ENCODE results near the gene CDC45.
A peak's percentile ranks its signal among the peaks of the same experiment; 100 is the strongest.

The CDC45 gene

DNA sequence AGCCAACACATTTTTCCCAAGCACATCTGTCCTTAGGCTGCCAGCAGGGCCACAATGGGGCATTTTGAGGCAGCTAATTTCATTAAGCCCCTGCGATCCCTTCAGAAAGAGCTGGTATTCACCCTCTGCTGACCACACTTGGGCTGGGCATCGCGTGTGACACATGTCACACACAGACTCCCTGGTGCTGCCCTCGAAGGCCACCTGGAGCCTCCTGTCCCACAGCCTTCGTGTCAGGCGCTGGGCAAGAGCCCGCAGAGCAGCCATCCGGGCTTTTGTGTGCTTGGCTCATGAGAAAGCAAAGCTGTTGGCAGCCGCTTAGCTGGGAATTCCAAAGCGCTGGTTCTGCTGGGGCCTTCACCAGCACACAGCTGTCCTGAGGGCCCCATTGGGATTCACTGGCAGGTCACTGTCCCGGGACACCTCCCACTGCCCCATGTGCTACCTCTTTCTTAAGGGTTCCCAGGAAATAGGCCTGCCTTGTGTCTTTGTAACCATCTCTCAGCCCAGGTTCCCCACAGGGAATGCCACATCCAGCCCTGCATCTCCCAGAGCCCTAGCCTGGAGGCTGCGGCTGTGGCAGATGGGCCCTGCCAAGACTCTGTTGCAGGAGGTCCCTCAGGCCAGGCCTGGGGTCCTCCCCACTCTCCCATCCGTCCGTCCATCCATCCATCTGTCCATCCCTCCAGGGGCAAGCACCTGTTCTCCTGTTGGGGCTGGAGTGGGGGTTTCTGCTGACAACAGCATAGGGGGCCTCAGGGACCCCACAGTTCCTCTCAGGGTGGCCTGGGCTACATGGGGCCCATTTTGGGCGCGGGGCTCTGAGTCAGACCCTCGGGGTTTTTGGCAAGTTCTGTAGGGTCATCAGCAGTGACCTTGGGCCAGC, 39.6 kb downstream of the CDC45 start:
- TF ChIP-seq, protein P1, sequence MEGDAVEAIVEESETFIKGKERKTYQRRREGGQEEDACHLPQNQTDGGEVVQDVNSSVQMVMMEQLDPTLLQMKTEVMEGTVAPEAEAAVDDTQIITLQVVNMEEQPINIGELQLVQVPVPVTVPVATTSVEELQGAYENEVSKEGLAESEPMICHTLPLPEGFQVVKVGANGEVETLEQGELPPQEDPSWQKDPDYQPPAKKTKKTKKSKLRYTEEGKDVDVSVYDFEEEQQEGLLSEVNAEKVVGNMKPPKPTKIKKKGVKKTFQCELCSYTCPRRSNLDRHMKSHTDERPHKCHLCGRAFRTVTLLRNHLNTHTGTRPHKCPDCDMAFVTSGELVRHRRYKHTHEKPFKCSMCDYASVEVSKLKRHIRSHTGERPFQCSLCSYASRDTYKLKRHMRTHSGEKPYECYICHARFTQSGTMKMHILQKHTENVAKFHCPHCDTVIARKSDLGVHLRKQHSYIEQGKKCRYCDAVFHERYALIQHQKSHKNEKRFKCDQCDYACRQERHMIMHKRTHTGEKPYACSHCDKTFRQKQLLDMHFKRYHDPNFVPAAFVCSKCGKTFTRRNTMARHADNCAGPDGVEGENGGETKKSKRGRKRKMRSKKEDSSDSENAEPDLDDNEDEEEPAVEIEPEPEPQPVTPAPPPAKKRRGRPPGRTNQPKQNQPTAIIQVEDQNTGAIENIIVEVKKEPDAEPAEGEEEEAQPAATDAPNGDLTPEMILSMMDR (IDR thresholded peaks at IDR 0.05; ENCODE audit: low read length, missing control alignments), result no peak
- H3K4me3 ChIP-seq (replicated peaks; ENCODE audit: low read depth, low read length), result no peak overlapping the region
- no peak for DNase-seq (ENCODE audit: low read depth)

GRCh38 chr22:19520007-19520406, 40.3 kb downstream of the CDC45 start:
- TF ChIP-seq, protein P1 (IDR thresholded peaks at IDR 0.05; ENCODE audit: low read length, missing control alignments), result no peak
- no peak for DNase-seq (ENCODE audit: low read depth)
- H3K4me3 ChIP-seq (replicated peaks; ENCODE audit: low read depth, low read length), result no peak overlapping the region

- no peak overlapping the region for H3K4me3 ChIP-seq (replicated peaks; ENCODE audit: low read depth, low read length)
- TF ChIP-seq, protein P1 (IDR thresholded peaks at IDR 0.05; ENCODE audit: low read length, missing control alignments), result no peak
- DNase-seq (ENCODE audit: low read depth), result no peak
Observed at GRCh38 chr22:19520566-19521305, 41.0 kb downstream of the CDC45 start.

DNA sequence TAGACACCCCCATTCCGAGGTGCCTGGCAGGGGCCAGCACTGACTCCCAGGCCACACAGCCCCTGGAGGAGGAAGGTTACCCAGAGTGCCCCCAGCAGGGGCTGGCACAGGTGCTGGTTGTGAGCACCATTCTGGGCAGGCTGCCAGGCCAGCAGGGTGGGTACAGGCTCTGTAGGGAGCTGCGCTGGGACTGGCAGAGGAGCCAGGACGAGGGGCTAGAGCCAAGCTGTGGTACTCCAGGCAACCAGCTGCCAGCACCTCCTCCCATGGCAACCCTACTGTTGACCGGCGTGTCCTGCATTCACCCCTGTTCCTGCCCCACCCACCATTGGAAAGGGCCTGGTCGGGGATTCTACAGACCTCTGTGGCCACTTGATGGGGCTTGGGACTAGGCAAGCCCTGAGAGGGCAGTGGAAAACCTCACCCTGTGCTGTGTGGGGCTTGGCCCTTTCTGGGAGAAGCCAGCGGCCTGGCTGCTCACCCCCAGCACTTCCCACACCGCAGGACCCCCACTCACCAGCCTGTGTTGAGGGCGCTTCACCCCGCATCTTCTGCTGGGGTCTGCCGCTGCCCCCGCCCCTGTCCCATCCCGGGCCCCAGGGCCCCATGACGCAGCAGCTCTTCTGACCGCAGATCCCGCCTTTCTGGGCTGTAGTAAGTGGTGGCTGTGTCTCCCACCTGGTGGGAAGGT, 42.6 kb downstream of the CDC45 start:
- DNase-seq (ENCODE audit: low read depth), result no peak
- no peak overlapping the region for H3K4me3 ChIP-seq (replicated peaks; ENCODE audit: low read depth, low read length)
- TF ChIP-seq, protein P1 (IDR thresholded peaks at IDR 0.05; ENCODE audit: low read length, missing control alignments), result no peak

- DNase-seq (ENCODE audit: low read depth), result no peak
- TF ChIP-seq, protein P1 (IDR thresholded peaks at IDR 0.05; ENCODE audit: low read length, missing control alignments), result no peak
- H3K4me3 ChIP-seq (replicated peaks; ENCODE audit: low read depth, low read length), result peak overlapping the region; percentile 35
Observed at GRCh38 chr22:19522881-19523239, 43.1 kb downstream of the CDC45 start.

DNA sequence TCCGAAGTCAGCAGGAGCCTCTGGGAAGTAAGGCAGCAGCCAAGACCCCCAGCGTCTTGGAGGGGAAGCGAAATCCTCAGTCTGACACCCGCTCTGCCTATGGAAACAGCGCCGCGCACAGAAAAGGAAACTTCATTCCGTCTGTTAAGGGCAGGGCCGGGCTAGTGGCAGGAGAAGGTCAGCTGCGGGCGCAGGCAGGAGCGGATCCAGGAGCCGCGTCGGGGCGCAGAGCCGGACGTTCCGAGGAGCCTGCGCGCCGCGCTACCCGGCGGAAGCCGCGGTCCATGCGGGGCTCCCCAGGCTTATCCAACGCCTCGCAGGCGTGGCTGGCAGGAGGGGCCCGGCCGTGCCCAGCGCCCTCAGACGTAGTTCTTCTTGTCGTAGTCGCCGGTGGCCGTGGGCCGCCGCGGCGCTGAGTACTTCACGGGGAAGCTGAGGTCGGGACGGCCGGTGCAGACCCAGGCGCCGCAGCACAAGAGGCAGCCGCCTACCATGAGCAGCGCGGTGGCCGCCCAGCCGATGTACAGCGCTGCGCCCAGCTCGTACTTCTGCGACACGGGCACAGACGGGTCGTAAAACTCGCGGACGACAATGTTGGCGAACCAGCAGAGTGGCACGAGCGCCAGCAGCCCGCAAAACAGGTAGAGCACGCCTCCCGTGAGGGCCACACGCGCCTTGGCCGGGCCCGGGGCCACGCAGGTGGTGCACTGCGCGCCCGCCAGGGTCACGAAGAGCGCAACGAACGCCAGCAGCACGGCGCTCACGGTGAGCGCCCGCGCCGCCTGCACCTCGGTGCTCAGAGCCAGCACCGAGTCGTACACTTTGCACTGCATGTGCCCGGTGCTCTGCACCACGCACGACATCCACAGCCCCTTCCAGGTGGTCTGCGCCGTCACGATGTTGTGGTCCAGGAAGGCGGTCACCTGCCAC, 43.8 kb downstream of the CDC45 start:
- TF ChIP-seq, protein P1 (IDR thresholded peaks at IDR 0.05; ENCODE audit: low read length, missing control alignments), result no peak
- peak; percentile 34 for DNase-seq (ENCODE audit: low read depth)
- peak overlapping the region; percentile 35 for H3K4me3 ChIP-seq (replicated peaks; ENCODE audit: low read depth, low read length)

Measured in fibroblast of pulmonary artery (primary cell).